H9 (cell line): ENCODE measurements around the gene MPG. TPM values are rescaled to one million over a fixed set of nuclear protein-coding genes. Genes with fewer than 3 reads are reported as not detected.

Experiments used
- DNase-seq: peaks from one replicate; pipeline ENCODE4 v3.0.0-alpha.2; 2017
- H2AFZ ChIP-seq: one replicate; pipeline ENCODE4 v1.6.1; 2013; ENCODE audit warnings: mild to moderate bottlenecking, low read length, control low read depth, moderate library complexity
- H2AK5ac ChIP-seq: 2 replicates; pipeline ENCODE4 v1.6.1; 2013; ENCODE audit warnings: low read length, control low read depth, mixed read lengths; ENCODE audit not compliant: insufficient read length
- H2BK120ac ChIP-seq: one replicate; pipeline ENCODE4 v1.6.1; 2013; ENCODE audit warnings: low read depth, mild to moderate bottlenecking, low read length, control low read depth, inconsistent platforms; ENCODE audit not compliant: poor library complexity, severe bottlenecking
- H2BK12ac ChIP-seq: 2 replicates; pipeline ENCODE4 v1.6.1; 2013; ENCODE audit warnings: low read length, control low read depth, mixed read lengths, low read depth; ENCODE audit not compliant: insufficient read length
- H2BK15ac ChIP-seq: 2 replicates; pipeline ENCODE4 v1.6.1; 2013; ENCODE audit warnings: low read depth, low read length, control low read depth
- H2BK20ac ChIP-seq: one replicate; pipeline ENCODE4 v1.6.1; 2013; ENCODE audit warnings: low read depth, mild to moderate bottlenecking, low read length, control low read depth, inconsistent platforms; ENCODE audit not compliant: poor library complexity, severe bottlenecking
- H2BK5ac ChIP-seq: 2 replicates; pipeline ENCODE4 v1.6.1; 2013; ENCODE audit warnings: low read length, control low read depth, mixed read lengths; ENCODE audit not compliant: insufficient read length
- H3K14ac ChIP-seq: 2 replicates; pipeline ENCODE4 v1.6.1; 2013; ENCODE audit warnings: low read length, control low read depth; ENCODE audit not compliant: insufficient read depth
- H3K18ac ChIP-seq: 2 replicates; pipeline ENCODE4 v1.6.1; 2013; ENCODE audit warnings: low read depth, mild to moderate bottlenecking, mixed read lengths, low read length, control low read depth; ENCODE audit not compliant: insufficient read length
- H3K23ac ChIP-seq: 2 replicates; pipeline ENCODE4 v1.6.1; 2013; ENCODE audit warnings: low read length, control low read depth, mixed read lengths, low read depth; ENCODE audit not compliant: insufficient read length
- H3K23me2 ChIP-seq: 2 replicates; pipeline ENCODE4 v1.6.1; 2013; ENCODE audit warnings: low read depth, mild to moderate bottlenecking, mixed read lengths, low read length, control low read depth; ENCODE audit not compliant: insufficient read length, poor library complexity, severe bottlenecking
- H3K27ac ChIP-seq: 2 replicates; pipeline ENCODE4 v1.5.1; 2013; ENCODE audit warnings: low read length, control low read depth, mixed read lengths, low read depth; ENCODE audit not compliant: insufficient read length
- H3K27me3 ChIP-seq: 2 replicates; pipeline ENCODE4 v1.6.1; 2013; ENCODE audit warnings: low read length, control low read depth, inconsistent platforms; ENCODE audit not compliant: insufficient read depth
- H3K4ac ChIP-seq: 2 replicates; pipeline ENCODE4 v1.6.1; 2013; ENCODE audit warnings: low read depth, mild to moderate bottlenecking, control low read depth, inconsistent platforms, low read length, moderate library complexity
- H3K4me1 ChIP-seq: 2 replicates; pipeline ENCODE4 v1.6.1; 2013; ENCODE audit warnings: low read length, control low read depth, inconsistent platforms; ENCODE audit not compliant: insufficient read depth
- H3K4me2 ChIP-seq: 2 replicates; pipeline ENCODE4 v1.6.1; 2013; ENCODE audit warnings: low read length, control low read depth, mixed read lengths; ENCODE audit not compliant: insufficient read length, insufficient read depth
- H3K56ac ChIP-seq: 2 replicates; pipeline ENCODE4 v1.6.1; 2013; ENCODE audit warnings: low read depth, mild to moderate bottlenecking, mixed read lengths, low read length, control low read depth; ENCODE audit not compliant: insufficient read length
- H3K79me1 ChIP-seq: 2 replicates; pipeline ENCODE4 v1.6.1; 2013; ENCODE audit warnings: low read depth, mild to moderate bottlenecking, moderate library complexity, low read length, control low read depth, inconsistent platforms; ENCODE audit not compliant: insufficient read depth, poor library complexity, severe bottlenecking
- H3K79me2 ChIP-seq: 2 replicates; pipeline ENCODE4 v1.6.1; 2013; ENCODE audit warnings: low read length, control low read depth, inconsistent platforms; ENCODE audit not compliant: insufficient read depth
- H3K9ac ChIP-seq: 2 replicates; pipeline ENCODE4 v1.6.1; 2013; ENCODE audit warnings: low read length, control low read depth, mixed read lengths; ENCODE audit not compliant: insufficient read length; ENCODE audit errors: extremely low read depth
- H3K9me3 ChIP-seq: one replicate; pipeline ENCODE4 v1.6.1; 2013; ENCODE audit warnings: low read depth, low read length, inconsistent platforms; ENCODE audit not compliant: control insufficient read depth
- H3T11ph ChIP-seq: one replicate; pipeline ENCODE4 v1.6.1; 2013; ENCODE audit warnings: mild to moderate bottlenecking, low read length, control low read depth, inconsistent platforms
- H4K20me1 ChIP-seq: one replicate; pipeline ENCODE4 v1.6.1; 2013; ENCODE audit not compliant: control insufficient read depth, insufficient read length, insufficient read depth
- H4K5ac ChIP-seq: 2 replicates; pipeline ENCODE4 v1.6.1; 2013; ENCODE audit warnings: low read depth, mild to moderate bottlenecking, mixed read lengths, low read length, control low read depth; ENCODE audit not compliant: insufficient read length
- H4K8ac ChIP-seq: replicated peaks from 2 replicates; pipeline ENCODE4 v1.6.1; 2013; ENCODE audit warnings: low read length, control low read depth, mixed read lengths, low read depth; ENCODE audit not compliant: insufficient read length
- H4K91ac ChIP-seq: 2 replicates; pipeline ENCODE4 v1.6.1; 2013; ENCODE audit warnings: low read depth, mild to moderate bottlenecking, moderate library complexity, mixed read lengths, low read length, control low read depth; ENCODE audit not compliant: insufficient read length
- H3K27ac Mint-ChIP-seq, 3 experiments: 2 replicates in 2 of 3; 3 replicates in 1 of 3; pipeline ENCODE4 v1.8.0; 2020 to 2021; ENCODE audit warnings: mixed read lengths in 3 of 3, mild to moderate bottlenecking in 1 of 3, moderate library complexity in 1 of 3
- H3K27me3 Mint-ChIP-seq: 2 replicates; pipeline ENCODE4 v1.8.0; 2021; ENCODE audit warnings: low read depth, mild to moderate bottlenecking, moderate library complexity, mixed read lengths
- H3K36me3 Mint-ChIP-seq, 3 experiments: 2 replicates in 2 of 3; 3 replicates in 1 of 3; pipeline ENCODE4 v1.8.0; 2020 to 2021; ENCODE audit warnings: low read depth in 3 of 3, mixed read lengths in 3 of 3; ENCODE audit not compliant: insufficient read depth in 1 of 3
- H3K4me1 Mint-ChIP-seq, 2 experiments: 2 replicates each; pipeline ENCODE4 v1.8.0; 2020; ENCODE audit warnings: mixed read lengths in 2 of 2
- H3K4me3 Mint-ChIP-seq, 2 experiments: 2 replicates in 1 of 2; 3 replicates in 1 of 2; pipeline ENCODE4 v1.8.0; 2020 to 2021; ENCODE audit warnings: mild to moderate bottlenecking in 2 of 2, mixed read lengths in 2 of 2, moderate library complexity in 1 of 2
- H3K9me3 Mint-ChIP-seq, 2 experiments: 2 replicates in 1 of 2; 3 replicates in 1 of 2; pipeline ENCODE4 v1.8.0; 2020; ENCODE audit warnings: mild to moderate bottlenecking in 2 of 2, mixed read lengths in 2 of 2, moderate library complexity in 1 of 2
- CTCF ChIP-seq: fragments of 200-600 bp; sonication (generic); conservative IDR thresholded peaks from 3 replicates; pipeline ENCODE4 v1.8.0; 2021; ENCODE audit warnings: antibody characterized with exemption, mild to moderate bottlenecking
- WGBS: extraction: QIAGEN DNeasy Blood & Tissue Kit; methylation state at CpG from one replicate; pipeline ENCODE4 v1.1.7; 2013; ENCODE audit warnings: missing lambda C conversion rate, low lambda C conversion rate, mixed read lengths; ENCODE audit not compliant: insufficient read length; ENCODE audit errors: extremely low coverage; 5-methylcytosine and 5-hydroxymethylcytosine counted together
- total RNA-seq: library from RNA; stranded (reverse); gene quantifications from 2 replicates; pipeline ENCODE4 v1.2.1, GENCODE V29; 2021

Gene MPG
- total RNA-seq, 1 experiment from 2014 or later: 39.1 TPM

DNA sequence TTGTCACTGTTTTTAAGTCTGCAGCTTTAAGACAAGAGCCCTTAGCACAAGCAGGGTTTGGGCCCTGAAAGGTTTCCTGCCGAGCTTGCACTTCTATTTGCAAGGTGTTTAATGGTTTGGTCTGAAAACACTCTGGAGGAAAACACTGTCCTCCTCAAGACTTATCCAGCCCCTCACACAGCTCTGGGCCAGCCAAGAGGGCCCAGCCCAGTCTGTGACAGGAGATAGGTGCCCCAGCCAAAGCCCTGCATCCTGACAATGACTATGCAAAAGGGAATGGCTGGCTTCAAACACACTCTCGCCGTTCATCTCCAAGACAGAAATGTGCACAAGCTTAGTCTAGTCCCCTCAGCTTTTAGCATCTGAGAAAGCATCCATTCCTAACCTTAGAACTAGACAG is 26.9 kb downstream of the MPG start:
- Histone ChIP-seq H2AK5ac (no peak overlapping the region), H2BK5ac (no peak overlapping the region), H3K79me1 (no peaks in the 10 kb centered on the region), H3K4me1 (no peaks in the 10 kb centered on the region), H2BK120ac (no peak overlapping the region), H3K79me2 (no peaks in the 10 kb centered on the region), H4K91ac (no peak overlapping the region), H2AFZ (no peak overlapping the region), H3K23ac (no peak overlapping the region), H4K5ac (no peak overlapping the region), H3T11ph (no peak overlapping the region), H3K14ac (no peak overlapping the region), H2BK20ac (no peak overlapping the region), H3K4ac (no peak overlapping the region), H3K18ac (no peak overlapping the region), H3K4me2 (no peak overlapping the region), H3K27me3 (no peaks in the 10 kb centered on the region), H3K27ac (no peak overlapping the region), H3K9me3 (no peaks in the 10 kb centered on the region), H3K9ac (no peak overlapping the region), H2BK15ac (no peak overlapping the region), H4K20me1 (no peaks in the 10 kb centered on the region), H2BK12ac (no peak overlapping the region), H4K8ac (no peak overlapping the region), H3K23me2 (no peaks in the 10 kb centered on the region), H3K56ac (no peak overlapping the region)
- Mint-ChIP-seq H3K4me3 (no peak overlapping the region), H3K4me1 (peaks cover 14 to 18% of the 10 kb centered on the region in 2 experiments), H3K27ac (peak overlapping the region in 1 of 3 experiments; percentile 14; a peak in 1 of 7 replicates), H3K36me3 (peaks cover 1 to 39% (median 14%) of the 10 kb centered on the region in 3 experiments; a peak in 5 of 7 replicates), H3K27me3 (no peaks in the 10 kb centered on the region), H3K9me3 (no peaks in the 10 kb centered on the region)
- WGBS: no CpG with 5 or more reads among the region's 3 CpGs
- DNase-seq: no peak
- no peak for TF ChIP-seq CTCF
